Neural cell (in vitro differentiated cells): ENCODE results near the gene SUMO3. TPM values are rescaled to one million over a fixed set of nuclear protein-coding genes. Genes with fewer than 3 reads are reported as not detected.

ENCODE experiments used
- H2AFZ ChIP-seq: fragments of 200-600, 300-800 bp; sonication (generic), shearing (Covaris generic); 2 replicates; pipeline ENCODE4 v1.6.0; 2014; ENCODE audit warnings: low read depth, mild to moderate bottlenecking, antibody characterized with exemption, low read length, moderate library complexity
- H3F3A ChIP-seq: fragments of 200-600 bp; shearing (Covaris generic); 2 replicates; pipeline ENCODE4 v1.6.1; 2016; ENCODE audit warnings: mild to moderate bottlenecking, moderate library complexity, mixed read lengths, antibody characterized with exemption, low read length; ENCODE audit not compliant: insufficient read depth, poor library complexity, severe bottlenecking
- H3K27ac ChIP-seq: fragments of 200-600, 300-800 bp; sonication (generic), shearing (Covaris generic); 2 replicates; pipeline ENCODE4 v1.5.1; 2014; ENCODE audit warnings: mild to moderate bottlenecking, low read length, moderate library complexity
- H3K27me3 ChIP-seq: fragments of 300-800, 200-600 bp; sonication (generic), shearing (Covaris generic); 2 replicates; pipeline ENCODE4 v1.6.0; 2014; ENCODE audit warnings: mild to moderate bottlenecking, low read depth, low read length, moderate library complexity; ENCODE audit not compliant: insufficient read depth
- H3K36me3 ChIP-seq: fragments of 300-800, 200-600 bp; sonication (generic), shearing (Covaris generic); 2 replicates; pipeline ENCODE4 v1.5.1; 2014; ENCODE audit warnings: mild to moderate bottlenecking, antibody characterized with exemption, low read length, moderate library complexity; ENCODE audit not compliant: insufficient read depth
- H3K4me2 ChIP-seq: fragments of 300-800, 200-600 bp; sonication (generic), shearing (Covaris generic); 2 replicates; pipeline ENCODE4 v1.6.0; 2014; ENCODE audit warnings: mild to moderate bottlenecking, low read length
- H3K4me3 ChIP-seq: fragments of 300-800, 200-600 bp; sonication (generic), shearing (Covaris generic); 2 replicates; pipeline ENCODE4 v1.5.1; 2014; ENCODE audit warnings: mild to moderate bottlenecking, low read length, moderate library complexity
- H3K79me2 ChIP-seq: fragments of 200-600 bp; shearing (Covaris generic); replicated peaks from 2 replicates; pipeline ENCODE4 v1.6.0; 2014; ENCODE audit warnings: mild to moderate bottlenecking, low read length, moderate library complexity; ENCODE audit not compliant: insufficient read depth
- H3K9ac ChIP-seq: fragments of 300-800, 200-600 bp; sonication (generic), shearing (Covaris generic); 2 replicates; pipeline ENCODE4 v1.6.1; 2016; ENCODE audit warnings: mild to moderate bottlenecking, low read length, mixed read lengths
- H3K9me2 ChIP-seq: fragments of 200-600 bp; shearing (Covaris generic); 2 replicates; pipeline ENCODE4 v1.6.1; 2016; ENCODE audit warnings: mild to moderate bottlenecking, low read length, mixed read lengths; ENCODE audit not compliant: insufficient read depth
- H3K9me3 ChIP-seq: fragments of 200-600, 300-800 bp; sonication (generic), shearing (Covaris generic); 2 replicates; pipeline ENCODE4 v1.6.1; 2016; ENCODE audit warnings: mild to moderate bottlenecking, mixed run types, low read length, moderate library complexity, mixed read lengths
- H4K20me1 ChIP-seq: fragments of 200-600 bp; shearing (Covaris generic); 2 replicates; pipeline ENCODE4 v1.6.1; 2016; ENCODE audit warnings: mild to moderate bottlenecking, mixed run types; ENCODE audit not compliant: insufficient read depth
- EP300 ChIP-seq: fragments of 450-650 bp; conservative IDR thresholded peaks from 2 replicates; pipeline ENCODE4 v1.6.1; 2014; ENCODE audit warnings: antibody characterized with exemption, mild to moderate bottlenecking, moderate library complexity; ENCODE audit not compliant: poor library complexity, severe bottlenecking
- EZH2 ChIP-seq: fragments of 200-600, 300-800 bp; shearing (Covaris generic), sonication (generic); IDR thresholded peaks from 2 replicates; pipeline ENCODE4 v1.6.1; 2014; ENCODE audit warnings: antibody characterized with exemption, low read length, borderline replicate concordance, mild to moderate bottlenecking; ENCODE audit not compliant: insufficient read depth, poor library complexity, severe bottlenecking
- MXI1 ChIP-seq: fragments of 450-650 bp; conservative IDR thresholded peaks from 2 replicates; pipeline ENCODE4 v1.6.1; 2014; ENCODE audit warnings: antibody characterized with exemption, mild to moderate bottlenecking; ENCODE audit not compliant: poor library complexity, severe bottlenecking
- POLR2AphosphoS5 ChIP-seq: IDR thresholded peaks from 2 replicates; pipeline ENCODE4 v1.6.1; 2012
- RAD21 ChIP-seq: fragments of 450-650 bp; conservative IDR thresholded peaks from 2 replicates; pipeline ENCODE4 v1.6.1; 2014; ENCODE audit warnings: antibody characterized with exemption, mild to moderate bottlenecking, moderate library complexity
- SMC3 ChIP-seq: fragments of 450-650 bp; conservative IDR thresholded peaks from 2 replicates; pipeline ENCODE4 v1.6.1; 2014; ENCODE audit warnings: antibody characterized with exemption, mild to moderate bottlenecking, moderate library complexity; ENCODE audit not compliant: poor library complexity
- TAF1 ChIP-seq: IDR thresholded peaks from 2 replicates; pipeline ENCODE4 v1.6.1; 2012; ENCODE audit warnings: low read depth
- polyA plus RNA-seq: library from polyadenylated mRNA; depleted of rRNA; stranded (reverse); fragments of >200 nt; gene quantifications from 2 replicates; pipeline ENCODE4 v1.2.3, GENCODE V29; 2014
- TF ChIP-seq, protein P1 (sequence below): fragments of 450-650 bp; IDR thresholded peaks from 2 replicates; pipeline ENCODE4 v1.5.1; 2014; ENCODE audit warnings: antibody characterized with exemption, mild to moderate bottlenecking, moderate library complexity; ENCODE audit not compliant: poor library complexity, severe bottlenecking
- TF ChIP-seq, protein P2 (sequence below): IDR thresholded peaks from 2 replicates; pipeline ENCODE4 v1.6.1; 2012; ENCODE audit warnings: borderline replicate concordance

SUMO3 gene
- polyA plus RNA-seq, 1 donor from 2014 or later = 113 TPM

DNA sequence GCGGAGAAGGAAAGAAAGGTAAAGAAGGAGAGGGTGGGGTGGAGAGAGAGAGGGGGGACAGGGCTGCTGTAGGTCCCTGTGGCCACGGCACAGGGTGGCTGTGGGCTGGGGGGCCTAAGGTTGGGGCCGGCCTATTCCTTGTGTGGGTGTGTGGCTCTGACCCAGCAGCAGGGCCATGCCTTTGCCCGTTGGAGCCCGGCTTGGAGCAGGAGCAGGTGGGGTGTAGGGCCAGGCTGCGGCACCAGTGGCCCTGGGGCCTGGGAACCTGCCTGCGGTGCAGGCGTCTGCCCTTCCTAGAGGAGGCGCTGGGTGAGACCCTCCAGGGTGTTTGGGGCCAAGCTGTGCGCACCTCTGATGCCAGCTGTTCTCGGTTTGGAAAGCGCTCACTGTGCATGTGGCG lies 19.7 kb upstream of the SUMO3 start:
- TF ChIP-seq, protein P1, sequence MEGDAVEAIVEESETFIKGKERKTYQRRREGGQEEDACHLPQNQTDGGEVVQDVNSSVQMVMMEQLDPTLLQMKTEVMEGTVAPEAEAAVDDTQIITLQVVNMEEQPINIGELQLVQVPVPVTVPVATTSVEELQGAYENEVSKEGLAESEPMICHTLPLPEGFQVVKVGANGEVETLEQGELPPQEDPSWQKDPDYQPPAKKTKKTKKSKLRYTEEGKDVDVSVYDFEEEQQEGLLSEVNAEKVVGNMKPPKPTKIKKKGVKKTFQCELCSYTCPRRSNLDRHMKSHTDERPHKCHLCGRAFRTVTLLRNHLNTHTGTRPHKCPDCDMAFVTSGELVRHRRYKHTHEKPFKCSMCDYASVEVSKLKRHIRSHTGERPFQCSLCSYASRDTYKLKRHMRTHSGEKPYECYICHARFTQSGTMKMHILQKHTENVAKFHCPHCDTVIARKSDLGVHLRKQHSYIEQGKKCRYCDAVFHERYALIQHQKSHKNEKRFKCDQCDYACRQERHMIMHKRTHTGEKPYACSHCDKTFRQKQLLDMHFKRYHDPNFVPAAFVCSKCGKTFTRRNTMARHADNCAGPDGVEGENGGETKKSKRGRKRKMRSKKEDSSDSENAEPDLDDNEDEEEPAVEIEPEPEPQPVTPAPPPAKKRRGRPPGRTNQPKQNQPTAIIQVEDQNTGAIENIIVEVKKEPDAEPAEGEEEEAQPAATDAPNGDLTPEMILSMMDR = no peak
- TF ChIP-seq, protein P2, sequence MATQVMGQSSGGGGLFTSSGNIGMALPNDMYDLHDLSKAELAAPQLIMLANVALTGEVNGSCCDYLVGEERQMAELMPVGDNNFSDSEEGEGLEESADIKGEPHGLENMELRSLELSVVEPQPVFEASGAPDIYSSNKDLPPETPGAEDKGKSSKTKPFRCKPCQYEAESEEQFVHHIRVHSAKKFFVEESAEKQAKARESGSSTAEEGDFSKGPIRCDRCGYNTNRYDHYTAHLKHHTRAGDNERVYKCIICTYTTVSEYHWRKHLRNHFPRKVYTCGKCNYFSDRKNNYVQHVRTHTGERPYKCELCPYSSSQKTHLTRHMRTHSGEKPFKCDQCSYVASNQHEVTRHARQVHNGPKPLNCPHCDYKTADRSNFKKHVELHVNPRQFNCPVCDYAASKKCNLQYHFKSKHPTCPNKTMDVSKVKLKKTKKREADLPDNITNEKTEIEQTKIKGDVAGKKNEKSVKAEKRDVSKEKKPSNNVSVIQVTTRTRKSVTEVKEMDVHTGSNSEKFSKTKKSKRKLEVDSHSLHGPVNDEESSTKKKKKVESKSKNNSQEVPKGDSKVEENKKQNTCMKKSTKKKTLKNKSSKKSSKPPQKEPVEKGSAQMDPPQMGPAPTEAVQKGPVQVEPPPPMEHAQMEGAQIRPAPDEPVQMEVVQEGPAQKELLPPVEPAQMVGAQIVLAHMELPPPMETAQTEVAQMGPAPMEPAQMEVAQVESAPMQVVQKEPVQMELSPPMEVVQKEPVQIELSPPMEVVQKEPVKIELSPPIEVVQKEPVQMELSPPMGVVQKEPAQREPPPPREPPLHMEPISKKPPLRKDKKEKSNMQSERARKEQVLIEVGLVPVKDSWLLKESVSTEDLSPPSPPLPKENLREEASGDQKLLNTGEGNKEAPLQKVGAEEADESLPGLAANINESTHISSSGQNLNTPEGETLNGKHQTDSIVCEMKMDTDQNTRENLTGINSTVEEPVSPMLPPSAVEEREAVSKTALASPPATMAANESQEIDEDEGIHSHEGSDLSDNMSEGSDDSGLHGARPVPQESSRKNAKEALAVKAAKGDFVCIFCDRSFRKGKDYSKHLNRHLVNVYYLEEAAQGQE = no peak
- no peak for TF ChIP-seq EZH2
- TF ChIP-seq EP300 = no peak
- TF ChIP-seq SMC3 = no peak
- no peak for TF ChIP-seq TAF1
- TF ChIP-seq POLR2AphosphoS5 = no peak
- TF ChIP-seq RAD21 = no peak
- no peak for TF ChIP-seq MXI1
- H3K79me2 ChIP-seq = no peaks in the 10 kb centered on the region
- H3K9ac ChIP-seq = no peak overlapping the region
- H3K9me2 ChIP-seq = no peaks in the 10 kb centered on the region
- H3K27ac ChIP-seq = no peak overlapping the region
- H3K36me3 ChIP-seq = no peaks in the 10 kb centered on the region
- no peaks in the 10 kb centered on the region for H3K27me3 ChIP-seq
- no peaks in the 10 kb centered on the region for H3K9me3 ChIP-seq
- H3K4me2 ChIP-seq = no peak overlapping the region
- no peak overlapping the region for H2AFZ ChIP-seq
- no peak overlapping the region for H3K4me3 ChIP-seq
- H3F3A ChIP-seq = no peaks in the 10 kb centered on the region
- H4K20me1 ChIP-seq = no peaks in the 10 kb centered on the region

DNA sequence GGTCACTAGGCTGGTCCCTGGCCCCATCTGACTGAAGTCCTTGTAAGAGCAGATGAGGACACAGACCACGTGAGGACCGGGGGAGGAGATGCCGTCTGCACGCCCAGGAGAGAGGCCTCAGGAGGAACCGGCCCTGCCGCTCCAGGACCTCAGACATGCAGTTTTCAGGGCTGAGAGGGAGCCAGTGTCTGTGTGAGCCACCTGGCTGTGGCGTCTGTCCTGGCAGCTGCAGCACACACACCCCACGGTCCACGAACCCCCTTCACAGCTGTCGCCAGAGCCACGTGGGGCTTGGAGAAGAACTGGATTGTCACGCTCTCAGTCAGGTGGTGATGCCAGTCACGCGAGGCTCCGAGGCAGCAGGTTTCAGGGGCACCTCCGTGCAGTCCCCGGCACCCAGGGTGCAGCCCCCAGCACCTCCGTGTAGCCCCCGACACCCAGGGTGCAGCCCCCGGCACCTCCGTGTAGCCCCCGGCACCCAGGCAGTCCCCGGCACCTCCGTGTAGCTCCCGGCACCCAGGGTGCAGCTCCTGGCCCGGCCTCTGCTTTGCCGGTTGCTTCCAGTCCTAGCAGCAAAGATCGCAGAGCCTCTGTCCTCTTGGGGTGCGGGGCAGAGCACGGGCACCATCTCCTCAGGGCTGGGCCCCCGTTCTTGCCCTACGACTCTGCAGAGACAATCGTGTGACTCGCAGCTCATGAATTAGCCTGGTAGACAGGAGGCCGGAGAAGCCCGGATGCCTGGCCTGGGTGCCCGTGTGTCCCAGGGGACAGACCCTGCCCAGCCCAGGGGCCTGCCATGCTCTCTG lies 19.0 kb upstream of the SUMO3 start:
- Histone ChIP-seq H3K27me3 (no peaks in the 10 kb centered on the region), H3K4me2 (no peak overlapping the region), H3K9me3 (no peaks in the 10 kb centered on the region), H3K4me3 (no peak overlapping the region), H3K36me3 (no peaks in the 10 kb centered on the region), H2AFZ (no peak overlapping the region), H3K9me2 (no peaks in the 10 kb centered on the region), H4K20me1 (no peaks in the 10 kb centered on the region), H3K27ac (no peak overlapping the region), H3K79me2 (no peaks in the 10 kb centered on the region), H3K9ac (no peak overlapping the region), H3F3A (no peaks in the 10 kb centered on the region)
- no peak for TF ChIP-seq MXI1
- no peak for TF ChIP-seq SMC3
- TF ChIP-seq POLR2AphosphoS5 = no peak
- no peak for TF ChIP-seq EP300
- TF ChIP-seq EZH2 = no peak
- TF ChIP-seq, protein P2 = no peak
- no peak for TF ChIP-seq RAD21
- TF ChIP-seq, protein P1 = no peak
- no peak for TF ChIP-seq TAF1
